NCI-H524 (cell line): ENCODE measurements around the gene TRAF3IP1.

ENCODE experiments used
- DNase-seq, 2 experiments: peaks; one replicate each; lab custom pipeline; 2025; lab: John Stamatoyannopoulos, UW

Gene TRAF3IP1

GRCh38 chr2:238448031-238448955, 128.0 kb downstream of the TRAF3IP1 start:
- DNase-seq = no peak

GRCh38 chr2:238449241-238449640, 128.9 kb downstream of the TRAF3IP1 start:
- DNase-seq = no peak

GRCh38 chr2:238449909-238450417, 129.6 kb downstream of the TRAF3IP1 start:
- DNase-seq = no peak

DNA sequence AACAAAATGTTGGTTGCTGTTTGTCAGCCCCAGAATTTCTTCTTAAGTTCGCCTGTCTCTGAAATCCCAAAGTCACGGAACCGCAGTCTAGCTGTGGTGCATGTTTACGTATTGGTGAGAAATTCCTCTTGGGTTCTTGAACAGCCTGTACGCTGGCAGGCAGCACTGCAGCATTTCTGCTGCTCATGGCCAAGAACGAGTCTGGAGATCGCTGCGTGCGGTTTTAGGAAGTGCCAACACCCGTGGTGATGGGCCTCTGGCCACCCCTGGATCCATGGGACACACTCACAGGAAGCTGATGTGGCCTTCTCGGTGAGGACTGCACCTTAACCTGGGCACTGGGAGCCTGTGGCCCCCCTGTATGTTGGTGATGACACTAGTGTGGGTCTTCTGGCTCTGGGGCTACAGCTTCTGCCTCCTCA, 130.1 kb downstream of the TRAF3IP1 start:
- DNase-seq = no peak
